PC-9 (cell line): Measurements from ENCODE around the gene CFAP97. TPM values are rescaled to one million over a fixed set of nuclear protein-coding genes. Genes with fewer than 3 reads are reported as not detected.

Experiments used
- BruUV-seq: library from RNA; stranded (reverse); fragments of 400-500 nt; replicated peaks from 2 replicates; lab custom pipeline; 2021; lab: Mats Ljungman, UMichigan
- CTCF ChIA-PET: fragments of 300-600 bp; sonication (Branson Sonifier 250); formaldehyde crosslinking; loops from one replicate; lab custom pipeline; 2022; ENCODE audit warnings: antibody characterized with exemption; lab: Charles Lee
- POLR2A ChIA-PET: fragments of 300-600 bp; sonication (Branson Sonifier 250); formaldehyde crosslinking; loops from one replicate; lab custom pipeline; 2022; ENCODE audit warnings: antibody characterized with exemption; ENCODE audit not compliant: unreplicated experiment; lab: Charles Lee
- DNase-seq, 2 experiments: peaks; one replicate each; pipeline versions ENCODE4 v3.0.0 to v3.0.0-alpha.2; 2015 to 2022; ENCODE audit warnings: mixed read lengths in 1 of 2
- H2AFZ ChIP-seq: fragments of 200-600 bp; sonication (generic); 2 replicates; pipeline ENCODE4 v1.8.1; 2017; ENCODE audit warnings: antibody characterized with exemption
- H3F3A ChIP-seq: fragments of 200-600 bp; sonication (generic); 2 replicates; pipeline ENCODE4 v1.8.1; 2017; ENCODE audit warnings: antibody characterized with exemption, mild to moderate bottlenecking, low read depth; ENCODE audit not compliant: insufficient read depth
- H3K27ac ChIP-seq: fragments of 200-600 bp; sonication (generic); 2 replicates; pipeline ENCODE4 v1.6.1; 2016; ENCODE audit warnings: mixed run types
- H3K27me3 ChIP-seq: fragments of 200-600 bp; sonication (generic); 2 replicates; pipeline ENCODE4 v1.6.1; 2016; ENCODE audit warnings: low read depth, mixed run types; ENCODE audit not compliant: insufficient read depth
- H3K36me3 ChIP-seq: fragments of 200-600 bp; sonication (generic); 2 replicates; pipeline ENCODE4 v1.6.1; 2016; ENCODE audit warnings: low read depth, mixed run types
- H3K4me1 ChIP-seq: fragments of 200-600 bp; sonication (generic); replicated peaks from 2 replicates; pipeline ENCODE4 v1.6.1; 2016; ENCODE audit warnings: mixed run types; ENCODE audit not compliant: insufficient read depth
- H3K4me2 ChIP-seq: fragments of 200-600 bp; sonication (generic); 2 replicates; pipeline ENCODE4 v1.6.1; 2017; ENCODE audit warnings: mixed run types
- H3K4me3 ChIP-seq: fragments of 200-600 bp; sonication (generic); 2 replicates; pipeline ENCODE4 v1.6.1; 2016; ENCODE audit warnings: mixed run types
- H3K79me2 ChIP-seq: fragments of 200-600 bp; sonication (generic); 2 replicates; pipeline ENCODE4 v1.6.1; 2017; ENCODE audit warnings: low read depth, mixed run types
- H3K9me2 ChIP-seq: fragments of 200-600 bp; sonication (generic); 2 replicates; pipeline ENCODE4 v1.8.1; 2017; ENCODE audit warnings: mild to moderate bottlenecking; ENCODE audit not compliant: insufficient read depth
- H3K9me3 ChIP-seq: fragments of 200-600 bp; sonication (generic); 2 replicates; pipeline ENCODE4 v1.8.1; 2016; ENCODE audit warnings: low read depth; ENCODE audit not compliant: insufficient read depth
- H4K20me1 ChIP-seq: fragments of 200-600 bp; sonication (generic); 2 replicates; pipeline ENCODE4 v1.8.1; 2017; ENCODE audit not compliant: insufficient read depth
- EZH2 ChIP-seq: fragments of 200-600 bp; sonication (generic); IDR thresholded peaks from 2 replicates; pipeline ENCODE4 v1.8.0; 2017; ENCODE audit warnings: antibody characterized with exemption, low read depth
- intact Hi-C: fragments of 100-400 bp; cut with micrococcal nuclease; formaldehyde crosslinking; loops from one replicate; pipeline ENCODE4 v1.10.0; 2022; ENCODE audit not compliant: unreplicated experiment
- total RNA-seq: library from RNA; stranded (reverse); gene quantifications from 2 replicates; pipeline ENCODE4 v1.2.3, GENCODE V29; 2021
- TF ChIP-seq, protein P1 (sequence below): fragments of 200-600 bp; sonication (generic); conservative IDR thresholded peaks from 2 replicates; pipeline ENCODE4 v1.6.1; 2017; ENCODE audit warnings: mixed run types, antibody characterized with exemption, mild to moderate bottlenecking, moderate library complexity

CFAP97 gene
- total RNA-seq, 1 experiment from 2014 or later = 48.2 TPM

DNA sequence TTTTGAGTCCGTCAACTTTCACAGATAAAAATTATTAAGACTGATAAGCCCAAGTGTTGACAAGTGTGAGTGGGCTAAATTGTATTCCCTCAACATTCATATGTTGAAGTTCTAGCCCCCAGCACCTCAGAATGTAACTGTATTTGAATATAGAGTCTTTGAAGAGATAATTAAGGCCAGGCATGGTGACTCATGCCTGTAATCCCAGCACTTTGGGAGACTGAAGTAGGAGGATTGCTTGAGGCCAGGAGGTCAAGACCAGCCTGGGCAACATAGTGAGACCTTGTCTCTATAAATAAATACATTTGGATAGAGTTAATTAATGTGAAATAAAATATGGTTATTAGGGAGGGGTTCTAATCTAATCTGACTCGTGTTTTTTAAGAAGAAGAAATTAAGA lies 90.5 kb downstream of the CFAP97 start:
- POLR2A ChIA-PET = no interaction called here

DNA sequence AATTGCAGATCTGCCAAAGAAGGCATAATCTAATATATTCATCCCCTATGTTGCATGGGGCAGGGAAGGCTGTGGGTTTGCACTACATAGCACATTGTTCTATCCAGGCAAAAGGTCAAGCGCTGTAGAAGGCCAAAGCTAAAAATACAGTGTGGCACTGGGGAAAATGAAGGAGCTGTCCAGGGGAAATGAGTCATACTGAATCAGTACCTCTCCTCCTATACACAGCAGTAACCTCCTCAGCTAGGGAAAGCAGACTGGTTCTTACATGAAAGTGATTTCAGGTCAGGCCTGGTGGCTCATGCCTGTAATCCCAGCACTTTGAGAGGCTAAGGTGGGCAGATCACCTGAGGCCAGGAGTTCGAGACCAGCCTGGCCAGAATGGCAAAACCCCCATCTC lies 91.7 kb downstream of the CFAP97 start:
- Histone ChIP-seq H3F3A (peaks cover 6% of the 10 kb centered on the region; the same call in 1 of the 2 replicates), H3K27me3 (no peaks in the 10 kb centered on the region), H3K9me2 (no peaks in the 10 kb centered on the region), H3K79me2 (no peaks in the 10 kb centered on the region), H3K4me3 (no peak overlapping the region), H3K27ac (peak overlapping the region; percentile 58), H3K36me3 (no peaks in the 10 kb centered on the region), H2AFZ (no peak overlapping the region), H4K20me1 (no peaks in the 10 kb centered on the region), H3K4me1 (peaks cover 11% of the 10 kb centered on the region), H3K4me2 (0 out of 2 replicates have a peak overlapping the region, but pooled peaks have one; percentile 5), H3K9me3 (no peaks in the 10 kb centered on the region)
- TF ChIP-seq EZH2 = no peak
- TF ChIP-seq, protein P1, sequence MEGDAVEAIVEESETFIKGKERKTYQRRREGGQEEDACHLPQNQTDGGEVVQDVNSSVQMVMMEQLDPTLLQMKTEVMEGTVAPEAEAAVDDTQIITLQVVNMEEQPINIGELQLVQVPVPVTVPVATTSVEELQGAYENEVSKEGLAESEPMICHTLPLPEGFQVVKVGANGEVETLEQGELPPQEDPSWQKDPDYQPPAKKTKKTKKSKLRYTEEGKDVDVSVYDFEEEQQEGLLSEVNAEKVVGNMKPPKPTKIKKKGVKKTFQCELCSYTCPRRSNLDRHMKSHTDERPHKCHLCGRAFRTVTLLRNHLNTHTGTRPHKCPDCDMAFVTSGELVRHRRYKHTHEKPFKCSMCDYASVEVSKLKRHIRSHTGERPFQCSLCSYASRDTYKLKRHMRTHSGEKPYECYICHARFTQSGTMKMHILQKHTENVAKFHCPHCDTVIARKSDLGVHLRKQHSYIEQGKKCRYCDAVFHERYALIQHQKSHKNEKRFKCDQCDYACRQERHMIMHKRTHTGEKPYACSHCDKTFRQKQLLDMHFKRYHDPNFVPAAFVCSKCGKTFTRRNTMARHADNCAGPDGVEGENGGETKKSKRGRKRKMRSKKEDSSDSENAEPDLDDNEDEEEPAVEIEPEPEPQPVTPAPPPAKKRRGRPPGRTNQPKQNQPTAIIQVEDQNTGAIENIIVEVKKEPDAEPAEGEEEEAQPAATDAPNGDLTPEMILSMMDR = no peak
- intact Hi-C loops = no loop called here
- ChIA-PET POLR2A (interaction anchor here (0.6 kb wide), 1 partner anchor 31 kb away, joined by 3 read pairs; the partner anchor contains the start of gene SLC25A4), CTCF (interaction anchor here (1.1 kb wide), 1 partner anchor 16 kb away, joined by 4 read pairs; no protein-coding TSS in a partner anchor)
- DNase-seq = peak; percentile 58 to 83
- no TSS peak for BruUV-seq

More for the DNA sequence above, 90.5 kb downstream of the CFAP97 start:
- Histone ChIP-seq H3K4me1 (peaks cover 11% of the 10 kb centered on the region), H3K4me3 (no peak overlapping the region), H3K9me3 (no peaks in the 10 kb centered on the region), H4K20me1 (no peaks in the 10 kb centered on the region), H3K9me2 (no peaks in the 10 kb centered on the region), H3K4me2 (no peak overlapping the region), H3K79me2 (no peaks in the 10 kb centered on the region), H3K27me3 (no peaks in the 10 kb centered on the region), H3K36me3 (no peaks in the 10 kb centered on the region), H3F3A (peaks cover 6% of the 10 kb centered on the region; the same call in 1 of the 2 replicates), H3K27ac (no peak overlapping the region), H2AFZ (no peak overlapping the region)
- BruUV-seq = no TSS peak
- CTCF ChIA-PET = no interaction called here
- TF ChIP-seq, protein P1 = no peak
- no peak for DNase-seq
- intact Hi-C loops = no loop called here

GRCh38 chr4:185110375-185110823 lies 93.4 kb downstream of the CFAP97 start:
- no peaks in the 10 kb centered on the region for H3K36me3 ChIP-seq
- ChIA-PET POLR2A (no interaction called here), CTCF (no interaction called here)
- BruUV-seq = no TSS peak
- H3K4me1 ChIP-seq = peaks cover 11% of the 10 kb centered on the region
- H3K79me2 ChIP-seq = no peaks in the 10 kb centered on the region
- peaks cover 6% of the 10 kb centered on the region; the same call in 1 of the 2 replicates for H3F3A ChIP-seq
- H3K9me2 ChIP-seq = no peaks in the 10 kb centered on the region
- no peaks in the 10 kb centered on the region for H3K9me3 ChIP-seq
- H2AFZ ChIP-seq = no peak overlapping the region
- intact Hi-C loops = no loop called here
- DNase-seq = no peak
- H3K4me2 ChIP-seq = no peak overlapping the region
- no peaks in the 10 kb centered on the region for H4K20me1 ChIP-seq
- TF ChIP-seq, protein P1 = no peak
- TF ChIP-seq EZH2 = no peak
- H3K27ac ChIP-seq = no peak overlapping the region
- no peak overlapping the region for H3K4me3 ChIP-seq
- no peaks in the 10 kb centered on the region for H3K27me3 ChIP-seq
